ENCODE data around the gene GSK3B.

GSK3B gene

GRCh38 chr3:119779731-119780383, 314.4 kb downstream of the GSK3B start:
- no peak for DNase-seq (ENCODE audit: low spot score)

- DNase-seq (ENCODE audit: low spot score): no peak
These were observed 315.4 kb downstream of the GSK3B start for GRCh38 chr3:119778811-119779210.

GRCh38 chr3:119778176-119778575, 316.1 kb downstream of the GSK3B start:
- DNase-seq (ENCODE audit: low spot score): no peak

GRCh38 chr3:119776304-119776703, 317.9 kb downstream of the GSK3B start:
- no peak for DNase-seq (ENCODE audit: low spot score)

GRCh38 chr3:119774444-119774843, 319.8 kb downstream of the GSK3B start:
- no peak for DNase-seq (ENCODE audit: low spot score)

Data from COLO829 (cell line).